GM12892 (cell line): ENCODE results near the gene SF3B2.

Experiments used
- DNase-seq: peaks from one replicate; pipeline ENCODE4 v3.0.0; 2011; ENCODE audit not compliant: insufficient read length
- FAIRE-seq: peaks from 2 replicates; lab custom pipeline; 2011; peaks lifted over from hg19 to GRCh38; lab: Jason Lieb, UNC
- POLR2A ChIP-seq: IDR thresholded peaks from 2 replicates; pipeline ENCODE4 v1.6.1; 2011; ENCODE audit warnings: low read depth, low read length, control low read depth
- POLR2AphosphoS5 ChIP-seq: IDR thresholded peaks from 2 replicates; pipeline ENCODE4 v1.6.1; 2011; ENCODE audit warnings: low read depth, low read length, control low read depth
- TAF1 ChIP-seq: IDR thresholded peaks from 2 replicates; pipeline ENCODE4 v1.6.1; 2011; ENCODE audit warnings: low read depth, mild to moderate bottlenecking, control low read depth, low read length, borderline replicate concordance

SF3B2 gene

GRCh38 chr11:66062408-66062807, 10.2 kb downstream of the SF3B2 start:
- TF ChIP-seq POLR2AphosphoS5: no peak
- TF ChIP-seq POLR2A: no peak
- TF ChIP-seq TAF1: no peak
- FAIRE-seq (no peak), DNase-seq (no peak)

GRCh38 chr11:66063900-66064299, 11.7 kb downstream of the SF3B2 start:
- FAIRE-seq (no peak), DNase-seq (no peak)
- TF ChIP-seq POLR2AphosphoS5 (no peak), TAF1 (no peak), POLR2A (no peak)

- no peak for FAIRE-seq
- no peak for DNase-seq
Measured at GRCh38 chr11:66064571-66064970, 12.4 kb downstream of the SF3B2 start.

GRCh38 chr11:66066751-66067150, 14.6 kb downstream of the SF3B2 start:
- no peak for FAIRE-seq
- TF ChIP-seq POLR2A (no peak), TAF1 (no peak), POLR2AphosphoS5 (no peak)
- DNase-seq: no peak

More at GRCh38 chr11:66064571-66064970, 12.4 kb downstream of the SF3B2 start:
- no peak for TF ChIP-seq POLR2A

GRCh38 chr11:66067640-66068039, 15.5 kb downstream of the SF3B2 start:
- FAIRE-seq (no peak), DNase-seq (no peak)
- TF ChIP-seq POLR2AphosphoS5 (no peak), POLR2A (no peak), TAF1 (no peak)

GRCh38 chr11:66068154-66068821, 16.1 kb downstream of the SF3B2 start:
- peak; percentile 60 for DNase-seq
- FAIRE-seq: peak; percentile 48
- TF ChIP-seq POLR2A (no peak), POLR2AphosphoS5 (no peak), TAF1 (no peak)

- no peak for TF ChIP-seq TAF1
- 0 out of 2 replicates have a peak, but pooled peaks have one; percentile 9 for TF ChIP-seq POLR2A
- no peak for TF ChIP-seq POLR2AphosphoS5
- no peak for DNase-seq
- no peak for FAIRE-seq
Measured at GRCh38 chr11:66068923-66069714, 17.0 kb downstream of the SF3B2 start.

- peak; percentile 95 for FAIRE-seq
- peak; percentile 78 for DNase-seq
- TF ChIP-seq POLR2AphosphoS5 (peak; percentile 30; the same call in 1 of the 2 replicates), POLR2A (peak; percentile 34; the same call in 1 of the 2 replicates), TAF1 (no peak)
Measured at GRCh38 chr11:66069715-66070603, 17.8 kb downstream of the SF3B2 start, which contains the start of gene PACS1. TSS of gene PACS1 (plus strand) at chr11:66070272. CDS start at chr11:66070487, 215 bp downstream.

GRCh38 chr11:66070604-66071380, 18.6 kb downstream of the SF3B2 start:
- DNase-seq: peak; percentile 40
- FAIRE-seq: no peak
- TF ChIP-seq POLR2AphosphoS5 (no peak), POLR2A (no peak), TAF1 (no peak)

GRCh38 chr11:66071381-66071801, 19.2 kb downstream of the SF3B2 start:
- FAIRE-seq (peak; percentile 68), DNase-seq (no peak)
- TF ChIP-seq TAF1: no peak
- no peak for TF ChIP-seq POLR2AphosphoS5
- no peak for TF ChIP-seq POLR2A

- DNase-seq: no peak
- FAIRE-seq: peak; percentile 38
- no peak for TF ChIP-seq POLR2A
- no peak for TF ChIP-seq TAF1
- TF ChIP-seq POLR2AphosphoS5: no peak
Measured at GRCh38 chr11:66072081-66072480, 19.9 kb downstream of the SF3B2 start.
